GM12878 (cell line): Measurements from ENCODE around the gene TMEM19.

Experiments
- SKIL ChIP-seq: fragments of 450-650 bp; IDR thresholded peaks from 2 replicates; pipeline ENCODE4 v1.6.1; 2017; ENCODE audit warnings: mild to moderate bottlenecking, low read depth, inconsistent platforms; ENCODE audit not compliant: poor library complexity, severe bottlenecking
- TF ChIP-seq, protein P1 (sequence below), 3 experiments: IDR thresholded peaks in 2 of 3; conservative IDR thresholded peaks in 1 of 3; 2 replicates each; pipeline ENCODE4 v1.5.1; 2011; ENCODE audit warnings: low read depth in 3 of 3, low read length in 3 of 3, mild to moderate bottlenecking in 3 of 3, control low read depth in 2 of 3, moderate library complexity in 2 of 3, inconsistent platforms in 1 of 3, mixed read lengths in 1 of 3; ENCODE audit not compliant: control insufficient read depth in 2 of 3, insufficient read depth in 1 of 3; ENCODE audit errors: extremely low read depth in 1 of 3

- TF ChIP-seq SKIL, result no peak
- TF ChIP-seq, protein P1, sequence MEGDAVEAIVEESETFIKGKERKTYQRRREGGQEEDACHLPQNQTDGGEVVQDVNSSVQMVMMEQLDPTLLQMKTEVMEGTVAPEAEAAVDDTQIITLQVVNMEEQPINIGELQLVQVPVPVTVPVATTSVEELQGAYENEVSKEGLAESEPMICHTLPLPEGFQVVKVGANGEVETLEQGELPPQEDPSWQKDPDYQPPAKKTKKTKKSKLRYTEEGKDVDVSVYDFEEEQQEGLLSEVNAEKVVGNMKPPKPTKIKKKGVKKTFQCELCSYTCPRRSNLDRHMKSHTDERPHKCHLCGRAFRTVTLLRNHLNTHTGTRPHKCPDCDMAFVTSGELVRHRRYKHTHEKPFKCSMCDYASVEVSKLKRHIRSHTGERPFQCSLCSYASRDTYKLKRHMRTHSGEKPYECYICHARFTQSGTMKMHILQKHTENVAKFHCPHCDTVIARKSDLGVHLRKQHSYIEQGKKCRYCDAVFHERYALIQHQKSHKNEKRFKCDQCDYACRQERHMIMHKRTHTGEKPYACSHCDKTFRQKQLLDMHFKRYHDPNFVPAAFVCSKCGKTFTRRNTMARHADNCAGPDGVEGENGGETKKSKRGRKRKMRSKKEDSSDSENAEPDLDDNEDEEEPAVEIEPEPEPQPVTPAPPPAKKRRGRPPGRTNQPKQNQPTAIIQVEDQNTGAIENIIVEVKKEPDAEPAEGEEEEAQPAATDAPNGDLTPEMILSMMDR (IDR thresholded peaks at IDR 0.05 in 2 of 3, conservative IDR thresholded peaks at IDR 0.05 in 1 of 3; ENCODE audit: control insufficient read depth in 2 of 3, extremely low read depth in 1 of 3, insufficient read depth in 1 of 3, low read depth in 3 of 3, low read length in 3 of 3), result no peak
Observed at GRCh38 chr12:71727958-71728357, 42.1 kb downstream of the TMEM19 start.
